GM19328 (cell line): ENCODE data around the gene ACSF2.
"Not testable (repeated sequence)": the region's sequence is repeated elsewhere in the genome, so short reads cannot be mapped to it uniquely, and the experiment has no call there.

ENCODE experiments used
- ATAC-seq: cut with Tn5 transposase; IDR thresholded peaks from one replicate; pipeline ENCODE4 v1.9.1; 2021; ENCODE audit warnings: mild to moderate bottlenecking, moderate library complexity; ENCODE audit not compliant: unreplicated experiment

The ACSF2 gene

DNA sequence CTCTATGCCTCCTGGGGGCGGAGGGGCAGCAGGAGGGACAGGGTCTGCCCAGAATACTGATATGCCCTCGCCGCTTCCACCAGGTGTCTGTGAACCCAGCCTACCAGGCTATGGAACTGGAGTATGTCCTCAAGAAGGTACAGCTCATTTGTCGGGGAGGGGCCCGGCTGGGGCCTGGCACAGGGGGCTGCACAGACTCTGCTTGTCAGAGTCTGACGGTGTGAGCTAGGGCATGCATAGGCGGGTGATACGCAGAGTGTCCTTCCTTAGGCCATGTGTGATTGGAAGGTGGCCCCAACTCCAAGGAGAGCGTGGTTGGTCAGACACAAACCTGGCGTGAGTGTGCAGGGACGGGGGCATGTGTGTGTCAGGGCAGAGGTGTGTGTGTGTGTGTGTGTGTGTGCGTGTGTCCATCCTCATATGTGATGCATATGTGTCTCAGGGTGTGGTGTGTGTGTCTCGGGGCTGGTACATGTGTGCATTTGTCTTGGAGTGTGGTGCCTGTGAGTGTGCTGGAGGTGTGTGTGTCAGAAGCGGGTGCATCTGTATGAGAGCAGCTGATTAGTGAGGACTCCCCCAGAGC lies 35.6 kb downstream of the ACSF2 start:
- no peak for ATAC-seq

DNA sequence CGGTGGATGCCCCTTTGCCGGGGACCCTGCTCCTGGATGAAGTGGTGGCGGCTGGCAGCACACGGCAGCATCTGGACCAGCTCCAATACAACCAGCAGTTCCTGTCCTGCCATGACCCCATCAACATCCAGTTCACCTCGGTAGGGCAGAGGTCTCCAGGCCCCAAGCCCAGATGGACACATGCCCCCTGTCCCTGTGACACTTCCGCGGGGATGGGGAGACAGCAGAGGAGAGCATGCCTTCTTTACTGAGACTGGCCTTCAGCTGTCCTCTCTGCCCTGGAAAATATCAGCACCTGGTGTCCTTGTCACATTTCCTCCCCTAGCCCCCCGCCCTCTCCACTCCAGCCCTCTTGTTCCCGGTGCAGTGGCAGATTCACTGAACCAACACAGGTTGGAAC lies 36.4 kb downstream of the ACSF2 start:
- ATAC-seq: no peak

DNA sequence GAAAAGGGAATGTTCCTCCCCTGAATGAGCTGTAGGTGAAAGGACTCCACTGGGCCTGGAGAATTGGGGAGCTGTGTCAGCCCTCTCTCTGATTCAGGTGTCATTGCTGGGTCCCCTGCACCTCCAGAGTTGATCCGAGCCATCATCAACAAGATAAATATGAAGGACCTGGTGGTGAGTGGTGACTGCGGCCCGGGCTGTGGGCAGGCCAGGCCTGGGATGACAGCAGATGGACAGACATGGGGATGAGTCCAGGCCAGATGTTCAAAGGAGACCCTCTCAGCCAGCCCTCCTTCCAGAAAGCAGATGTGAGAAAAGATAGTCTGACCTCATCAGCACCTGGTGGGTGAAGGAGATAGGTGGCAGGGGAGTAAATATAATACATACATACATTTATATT lies 38.1 kb downstream of the ACSF2 start:
- no peak for ATAC-seq

DNA sequence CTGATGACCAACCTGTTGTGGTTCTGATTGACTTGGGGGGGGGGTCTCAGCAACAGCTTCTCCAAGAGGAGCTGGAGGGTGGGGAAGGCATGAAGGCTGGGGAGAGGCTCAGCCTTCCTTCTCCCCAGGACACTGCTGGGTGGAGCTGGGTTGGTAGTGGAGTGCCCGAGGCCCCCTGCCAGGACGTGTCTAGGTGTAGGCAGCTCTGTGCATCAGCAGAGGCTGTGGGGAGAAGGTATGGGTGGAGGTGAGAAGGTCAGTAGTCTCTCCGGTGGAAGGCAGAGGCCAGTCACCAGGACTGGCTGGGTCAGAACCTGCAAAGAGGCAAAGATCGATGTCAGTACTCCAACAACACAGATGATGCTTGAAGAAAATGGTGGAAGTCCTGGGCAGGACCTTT lies 38.7 kb downstream of the ACSF2 start:
- ATAC-seq: no peak

DNA sequence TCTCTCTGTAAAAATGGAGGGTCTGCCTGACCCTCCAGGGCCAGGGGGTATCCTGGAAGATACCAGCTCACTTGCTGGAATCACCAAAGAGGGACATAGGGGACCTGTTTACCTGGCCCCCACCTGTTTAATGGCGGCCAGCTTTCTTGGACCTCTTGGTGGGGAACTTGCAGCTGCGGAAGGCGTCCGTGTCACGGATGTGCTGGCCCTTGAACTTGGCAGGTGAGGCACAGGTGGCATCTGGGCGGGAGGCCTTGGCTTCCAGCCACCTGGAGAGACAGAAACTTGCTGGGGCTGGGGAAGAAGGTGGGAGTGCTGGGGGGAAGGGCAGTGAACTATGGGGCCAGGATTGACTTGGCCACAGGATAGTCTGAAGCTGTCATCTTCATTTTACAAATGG lies 39.2 kb downstream of the ACSF2 start:
- no peak for ATAC-seq

DNA sequence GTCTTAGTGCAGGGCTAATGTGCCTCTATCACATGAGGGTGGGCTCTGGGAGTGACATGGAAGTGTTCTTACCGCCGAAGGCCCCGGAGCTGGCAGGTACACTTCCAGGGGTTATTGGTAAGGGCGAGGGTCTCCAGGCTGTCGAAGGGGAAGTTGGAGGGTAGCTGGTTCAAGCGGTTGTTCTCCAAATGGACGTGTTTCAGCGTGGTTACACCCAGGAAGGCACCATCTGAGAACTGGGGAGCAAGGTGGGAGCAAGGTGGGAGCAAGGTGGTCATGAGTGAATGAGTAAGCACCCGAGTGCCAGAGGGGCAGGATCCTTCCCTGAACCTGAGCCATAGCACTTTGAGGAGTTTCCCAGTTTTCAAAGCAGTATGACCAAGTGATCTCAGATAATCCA lies 39.6 kb downstream of the ACSF2 start:
- ATAC-seq: no peak

DNA sequence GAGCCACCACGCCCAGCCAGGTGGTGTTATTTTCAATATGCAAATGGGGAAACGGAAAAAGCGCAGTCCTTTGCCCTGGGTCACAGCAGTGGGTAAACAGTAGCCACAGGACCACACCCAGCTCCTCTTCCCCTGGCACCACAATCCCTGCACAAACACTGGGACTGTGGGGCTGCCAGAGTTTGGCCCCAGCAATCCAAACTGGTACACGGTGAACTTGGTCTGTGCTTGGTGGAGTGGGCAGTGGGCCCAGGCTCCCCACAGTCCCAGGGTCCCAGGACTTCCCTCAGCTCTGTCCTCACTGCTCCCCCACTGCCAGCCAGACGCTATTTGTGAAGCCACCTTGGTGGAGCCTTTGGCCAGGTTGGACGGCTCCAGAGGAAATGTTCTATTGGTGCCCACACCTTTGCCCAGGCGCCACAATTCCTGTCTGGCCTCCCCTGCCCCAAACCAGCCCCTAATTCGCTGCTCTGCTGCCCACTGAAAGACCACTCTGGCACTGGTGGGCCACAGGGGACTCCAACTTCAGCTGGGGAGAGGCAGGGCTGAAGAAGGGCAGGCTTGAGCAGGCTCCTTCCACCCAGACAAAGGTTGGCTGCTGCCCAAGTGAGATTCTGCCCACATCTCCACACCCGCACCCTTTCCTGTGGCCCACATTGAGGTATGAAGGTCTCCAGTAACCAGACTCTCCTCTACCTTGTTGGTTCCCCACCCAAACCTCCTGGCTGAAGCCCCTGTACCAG lies 40.5 kb downstream of the ACSF2 start:
- no peak for ATAC-seq

DNA sequence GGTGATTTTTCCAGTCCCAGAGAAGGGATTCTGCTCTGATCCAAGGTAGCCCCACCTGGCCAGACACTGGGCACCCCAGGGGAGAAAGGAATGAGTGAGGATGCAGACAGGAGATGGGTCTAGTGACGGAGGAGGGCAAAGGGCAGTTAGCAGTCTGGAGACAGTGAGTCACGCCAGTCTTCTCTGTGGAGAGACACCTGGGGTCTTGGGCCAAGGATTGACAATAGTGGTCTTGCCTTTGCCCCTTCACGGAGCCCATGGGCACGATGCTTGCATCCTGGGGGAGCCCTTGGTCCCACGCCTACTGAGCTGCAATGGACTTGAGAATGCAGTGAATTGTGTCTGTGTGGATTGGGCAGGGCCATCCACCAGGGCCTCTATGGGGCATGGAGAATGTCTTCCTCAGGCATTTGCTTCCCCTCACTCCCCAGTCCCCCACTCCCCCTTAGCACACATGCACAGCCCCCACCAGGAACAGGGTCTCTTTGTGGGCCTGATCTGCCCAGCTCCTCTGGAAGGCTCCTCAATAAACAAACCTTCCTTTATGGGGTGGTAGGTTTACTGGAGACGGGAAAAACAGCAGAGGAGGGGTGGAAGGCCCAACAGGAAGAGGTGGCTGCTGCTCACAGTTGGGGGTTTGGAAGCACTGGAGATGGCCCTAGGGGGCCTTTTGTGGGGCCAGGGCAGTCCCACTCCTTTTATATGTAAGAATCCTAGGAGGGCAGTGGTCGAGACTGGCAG lies 41.3 kb downstream of the ACSF2 start:
- no peak for ATAC-seq

DNA sequence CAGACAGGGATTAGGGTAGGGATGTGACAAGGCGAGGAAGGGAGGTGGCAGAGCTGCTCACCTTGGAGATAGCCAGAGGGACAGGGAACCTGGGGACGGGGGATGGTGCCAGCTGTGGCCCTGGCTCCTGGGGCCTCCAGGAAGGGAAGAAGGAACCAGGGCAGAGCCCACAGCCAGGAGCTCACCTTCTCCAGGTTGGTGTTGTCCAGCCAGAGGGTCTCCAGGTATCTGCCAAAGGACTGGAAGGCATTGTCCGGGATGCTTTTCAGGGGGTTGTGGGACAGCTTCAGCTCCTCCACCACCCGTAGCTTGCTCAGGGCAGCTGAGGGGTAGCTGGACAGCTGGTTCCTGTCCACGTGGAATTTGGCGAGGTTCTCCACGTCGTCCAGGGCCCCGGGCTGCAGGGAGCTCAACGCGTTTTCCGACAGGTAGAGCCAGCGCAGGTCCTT lies 41.9 kb downstream of the ACSF2 start:
- ATAC-seq: no peak

DNA sequence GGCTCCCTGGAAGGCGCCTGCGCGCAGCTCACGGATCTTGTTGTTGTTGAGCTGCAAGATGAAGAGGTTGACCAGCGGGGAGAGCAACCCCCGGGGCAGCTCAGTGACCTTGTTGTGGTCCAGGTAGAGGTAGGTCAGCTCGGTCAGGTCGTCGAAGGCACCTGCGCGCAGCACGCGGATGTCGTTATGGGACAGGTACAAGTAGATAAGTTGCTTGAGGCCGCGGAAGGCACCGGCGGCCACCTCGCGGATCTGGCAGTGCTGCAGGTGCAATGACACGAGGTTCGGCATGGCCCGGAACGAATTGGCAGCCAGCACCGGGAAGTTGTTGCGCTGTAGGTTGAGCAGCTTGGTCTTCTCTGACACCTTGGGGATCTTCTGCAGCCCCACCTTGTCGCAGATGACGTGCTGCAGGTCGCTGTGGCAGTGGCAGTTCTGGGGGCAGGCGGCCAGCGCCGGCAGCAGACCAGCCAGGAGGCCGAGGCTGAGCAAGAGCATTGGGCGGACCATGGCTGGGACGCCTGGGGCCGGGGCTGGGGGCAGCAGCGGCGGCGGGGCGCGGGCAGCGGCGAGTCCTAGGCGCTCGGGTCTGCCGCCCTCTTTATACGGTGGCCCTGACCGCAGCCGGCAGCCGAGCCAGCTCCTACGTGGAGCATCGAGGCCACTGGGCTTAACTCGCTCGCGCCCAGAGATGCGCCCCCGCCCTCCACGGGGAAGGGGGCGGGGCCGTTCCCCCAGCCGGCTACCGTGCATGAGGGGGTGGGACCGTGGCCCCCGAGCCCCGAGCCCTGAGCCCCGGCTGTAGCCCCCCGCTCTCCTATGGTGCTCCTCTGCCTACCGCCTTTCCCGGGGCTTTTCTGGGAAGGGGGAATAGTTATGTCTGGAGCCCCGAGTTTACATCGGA lies 42.5 kb downstream of the ACSF2 start, which contains the start of gene CHAD:
CHAD (minus strand) TSS at position 577 of the 904 bp plus-strand sequence; CDS start at position 510, 67 bp downstream.
- no peak for ATAC-seq

DNA sequence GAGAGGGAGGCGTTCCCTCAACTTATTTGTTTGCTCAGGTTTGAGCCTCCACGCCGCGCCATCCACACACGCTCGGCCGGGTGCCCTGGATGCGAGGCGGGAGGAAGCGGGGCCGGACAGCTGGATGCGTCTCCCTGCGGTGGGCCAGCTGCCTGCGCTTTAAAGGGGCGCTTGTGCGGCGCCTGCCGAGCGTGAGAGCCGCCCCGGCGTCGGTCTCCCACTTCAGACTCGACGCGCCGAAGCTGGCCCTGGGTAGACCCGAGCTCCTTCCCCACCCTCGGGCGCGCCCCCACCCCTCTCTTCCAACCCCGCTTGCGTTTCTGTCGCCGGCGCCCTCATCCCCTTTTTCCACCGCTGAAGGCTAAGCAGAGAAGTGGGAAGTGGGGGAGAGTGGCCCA lies 43.2 kb downstream of the ACSF2 start:
- no peak for ATAC-seq

DNA sequence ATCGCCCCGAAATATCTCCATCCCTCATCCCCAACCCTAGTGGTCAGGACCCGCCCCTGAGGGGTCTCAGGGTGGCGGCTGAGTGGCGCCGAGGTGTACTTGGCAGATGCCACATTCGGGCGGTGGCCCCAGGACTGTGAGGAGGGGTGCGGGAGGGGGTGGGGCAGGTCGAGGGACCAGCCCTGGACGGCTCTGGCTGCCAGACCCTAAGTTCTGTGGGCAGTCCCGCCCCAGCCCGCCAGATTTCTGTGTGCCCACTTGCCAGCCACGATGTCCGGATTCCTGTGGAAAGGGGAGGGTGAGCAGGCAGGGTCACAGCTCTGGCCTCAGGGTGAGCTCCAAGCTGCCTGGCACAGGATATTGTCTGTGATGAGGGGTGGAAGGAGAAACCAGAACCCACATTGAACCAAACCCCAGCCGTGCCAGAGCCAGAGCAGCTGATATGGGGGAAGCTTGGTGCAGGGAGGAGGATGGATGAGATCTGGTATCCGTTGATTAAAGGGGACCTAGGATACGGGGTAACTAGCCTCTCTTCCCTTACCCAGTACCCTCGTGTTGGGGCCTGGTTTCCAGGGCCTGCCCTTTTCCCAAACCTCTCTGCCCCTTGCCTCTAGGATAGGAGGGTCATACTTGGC lies 43.8 kb downstream of the ACSF2 start:
- no peak for ATAC-seq

DNA sequence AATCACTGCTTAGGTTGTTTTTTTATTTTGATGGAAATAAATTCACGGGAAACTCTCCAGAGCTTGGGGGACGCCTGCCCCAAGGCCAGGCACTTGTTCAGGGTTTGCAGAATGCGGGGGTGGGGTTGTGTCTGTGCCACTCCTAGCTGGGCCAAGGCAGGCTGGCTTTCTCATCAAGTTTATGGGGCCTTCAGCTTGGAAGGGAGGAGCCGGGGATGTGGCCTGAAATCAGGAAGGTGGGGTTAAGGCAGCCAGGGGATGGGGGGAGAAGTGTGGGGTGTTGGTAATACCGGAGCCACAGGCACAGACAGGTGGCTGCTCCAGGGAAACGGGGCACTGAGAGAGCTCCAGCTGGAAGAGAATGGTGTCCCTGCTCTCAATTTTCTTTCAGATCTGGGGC lies 44.4 kb downstream of the ACSF2 start:
- no peak for ATAC-seq

DNA sequence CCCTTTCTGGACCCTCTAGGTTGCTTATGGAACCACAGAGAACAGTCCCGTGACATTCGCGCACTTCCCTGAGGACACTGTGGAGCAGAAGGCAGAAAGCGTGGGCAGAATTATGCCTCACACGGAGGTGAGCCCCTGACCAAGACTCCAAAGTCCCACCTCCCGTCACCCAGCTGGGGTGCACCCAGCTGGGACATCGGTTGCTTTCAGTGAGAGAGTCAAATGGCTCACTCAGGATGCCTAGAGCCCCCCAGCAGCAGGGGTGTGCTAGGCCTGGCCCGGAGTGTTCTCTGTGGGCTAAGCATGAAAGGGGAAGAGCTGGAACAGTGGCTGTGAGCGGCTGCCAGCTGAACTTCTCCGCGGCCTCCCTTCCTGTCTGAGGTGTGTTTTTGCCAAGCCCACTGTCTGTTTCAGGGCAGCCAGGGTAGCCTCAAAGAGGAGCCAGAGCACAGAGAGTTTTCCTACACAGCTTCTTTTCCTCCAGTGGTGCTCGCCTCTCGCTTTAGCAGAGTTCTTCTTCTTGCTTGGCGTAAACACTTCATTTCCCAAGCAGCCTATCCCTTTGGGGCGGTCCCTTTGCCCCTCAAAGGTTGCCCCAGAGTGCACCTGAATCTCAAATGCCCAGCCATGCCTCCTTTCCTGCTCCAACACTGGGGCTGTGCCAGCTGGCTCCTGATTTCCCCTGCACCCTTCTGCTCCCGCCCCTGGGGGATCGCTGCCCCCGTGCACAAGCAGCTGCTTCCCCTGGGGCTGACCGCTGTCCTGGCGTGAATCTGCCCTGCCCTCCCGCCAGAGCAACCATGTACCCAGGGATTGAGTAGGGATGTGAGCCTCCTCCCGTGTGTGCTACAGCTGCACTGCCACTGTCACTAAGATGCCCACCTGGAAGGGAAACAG lies 45.2 kb downstream of the ACSF2 start:
- ATAC-seq: no peak

DNA sequence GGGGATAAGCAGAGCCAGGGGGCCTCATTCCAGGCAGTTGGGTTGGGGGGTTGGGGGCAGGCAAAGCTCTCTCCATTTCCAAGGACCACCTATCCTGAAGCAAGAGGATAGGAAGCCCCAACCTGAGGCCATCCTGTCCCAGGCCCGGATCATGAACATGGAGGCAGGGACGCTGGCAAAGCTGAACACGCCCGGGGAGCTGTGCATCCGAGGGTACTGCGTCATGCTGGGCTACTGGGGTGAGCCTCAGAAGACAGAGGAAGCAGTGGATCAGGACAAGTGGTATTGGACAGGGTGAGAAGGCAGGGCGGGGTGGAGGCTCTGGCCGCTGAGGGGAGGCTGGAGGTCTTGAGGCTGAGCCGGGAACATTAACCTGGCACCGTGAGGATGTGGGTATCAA lies 46.3 kb downstream of the ACSF2 start:
- no peak for ATAC-seq

DNA sequence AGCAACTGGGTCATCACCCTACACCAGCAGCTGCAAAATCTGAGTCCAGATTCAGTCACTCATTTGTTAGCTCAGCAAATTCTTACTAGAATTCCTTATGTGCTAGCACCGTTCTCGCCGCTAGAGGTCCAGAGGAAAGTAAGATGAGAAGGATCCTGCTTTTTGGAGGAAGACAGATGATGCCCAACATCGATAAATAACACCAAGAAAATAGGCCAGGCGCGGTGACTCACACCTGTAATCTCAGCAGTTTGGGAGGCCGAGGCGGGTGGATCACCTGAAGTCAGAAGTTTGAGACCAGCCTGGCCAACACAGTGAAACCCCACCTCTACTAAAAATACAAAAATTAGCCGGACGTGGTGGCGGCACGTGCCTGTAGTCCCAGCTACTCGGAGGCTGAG lies 46.7 kb downstream of the ACSF2 start:
- ATAC-seq: not testable (repeated sequence)

DNA sequence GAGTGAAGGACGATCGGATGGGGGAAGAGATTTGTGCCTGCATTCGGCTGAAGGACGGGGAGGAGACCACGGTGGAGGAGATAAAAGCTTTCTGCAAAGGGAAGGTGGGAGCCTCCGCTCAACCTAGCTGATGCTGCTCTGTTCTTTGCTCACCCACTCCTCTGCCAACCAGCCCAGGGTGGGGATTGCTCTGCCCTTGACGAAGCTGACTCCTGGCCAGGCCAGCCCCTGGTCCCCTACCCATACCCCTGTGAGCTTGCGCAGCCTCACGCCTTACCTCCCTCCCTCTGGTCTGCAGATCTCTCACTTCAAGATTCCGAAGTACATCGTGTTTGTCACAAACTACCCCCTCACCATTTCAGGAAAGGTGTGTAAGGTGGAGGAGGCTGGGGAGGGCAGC lies 47.9 kb downstream of the ACSF2 start:
- ATAC-seq: no peak

DNA sequence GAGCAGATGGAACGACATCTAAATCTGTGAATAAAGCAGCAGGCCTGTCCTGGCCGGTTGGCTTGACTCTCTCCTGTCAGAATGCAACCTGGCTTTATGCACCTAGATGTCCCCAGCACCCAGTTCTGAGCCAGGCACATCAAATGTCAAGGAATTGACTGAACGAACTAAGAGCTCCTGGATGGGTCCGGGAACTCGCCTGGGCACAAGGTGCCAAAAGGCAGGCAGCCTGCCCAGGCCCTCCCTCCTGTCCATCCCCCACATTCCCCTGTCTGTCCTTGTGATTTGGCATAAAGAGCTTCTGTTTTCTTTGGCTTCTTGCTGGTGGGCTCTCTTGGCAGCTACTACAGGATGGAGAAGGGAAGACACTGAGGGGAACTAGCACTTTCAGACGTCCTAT lies 48.5 kb downstream of the ACSF2 start:
- no peak for ATAC-seq

DNA sequence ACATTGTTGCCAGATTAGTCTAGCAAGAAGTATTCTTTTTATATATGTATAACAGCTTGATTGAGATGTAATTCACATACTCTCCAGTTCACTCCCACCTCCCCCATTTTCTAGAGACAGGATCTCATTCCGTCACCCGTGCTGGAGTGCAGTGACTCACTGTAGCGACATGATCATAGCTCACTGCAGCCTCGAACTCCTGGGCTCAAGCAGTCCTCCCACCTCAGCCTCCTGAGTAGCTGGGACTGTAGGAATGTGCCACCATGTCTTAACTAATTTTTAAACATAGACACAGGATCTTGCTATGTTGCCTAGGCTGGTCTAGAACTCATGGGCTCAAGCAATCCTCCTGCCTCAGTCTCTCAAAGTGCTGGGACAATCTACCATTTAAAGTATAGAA lies 49.3 kb downstream of the ACSF2 start:
- ATAC-seq: no peak
